WTC11 (cell line): ENCODE measurements around the gene ARSB. TPM values are rescaled to one million over a fixed set of nuclear protein-coding genes. Genes with fewer than 3 reads are reported as not detected.

Source experiments
- ATAC-seq: fragments of 200-7000 bp; cut with Tn5 transposase; 2 replicates; pipeline ENCODE4 v1.10.0; 2021; ENCODE audit warnings: mild to moderate bottlenecking, moderate library complexity
- CTCF ChIA-PET: fragments of 300-600 bp; sonication (Branson Sonifier 250); formaldehyde crosslinking; loops from one replicate; lab custom pipeline; 2021; ENCODE audit warnings: antibody characterized with exemption; lab: Charles Lee
- POLR2A ChIA-PET: fragments of 350-600 bp; sonication (Branson Sonifier 250); formaldehyde crosslinking; loops from one replicate; lab custom pipeline; 2021; ENCODE audit warnings: antibody characterized with exemption; lab: Charles Lee
- DNase-seq: peaks from one replicate; pipeline ENCODE4 v3.0.0; 2021; ENCODE audit warnings: low spot score
- H3K27ac Mint-ChIP-seq: 2 replicates; pipeline ENCODE4 v1.8.0; 2021; ENCODE audit warnings: mixed read lengths
- H3K27me3 Mint-ChIP-seq: 2 replicates; pipeline ENCODE4 v1.8.0; 2021; ENCODE audit warnings: low read depth, mild to moderate bottlenecking, moderate library complexity, mixed read lengths
- H3K36me3 Mint-ChIP-seq: 2 replicates; pipeline ENCODE4 v1.8.0; 2021; ENCODE audit warnings: mixed read lengths
- H3K4me1 Mint-ChIP-seq: 2 replicates; pipeline ENCODE4 v1.8.0; 2022; ENCODE audit warnings: mixed read lengths
- H3K4me3 Mint-ChIP-seq: 2 replicates; pipeline ENCODE4 v1.8.0; 2021; ENCODE audit warnings: mild to moderate bottlenecking, moderate library complexity, mixed read lengths
- H3K9me3 Mint-ChIP-seq: 2 replicates; pipeline ENCODE4 v1.8.0; 2021; ENCODE audit warnings: mixed read lengths
- ARID4B ChIP-seq: sonication (generic); formaldehyde crosslinking; IDR thresholded peaks from 2 replicates; pipeline ENCODE4 v1.8.0; 2023; ENCODE audit warnings: missing genetic modification reagents, mild to moderate bottlenecking, borderline replicate concordance
- ATF2 ChIP-seq: sonication (generic); formaldehyde crosslinking; IDR thresholded peaks from 2 replicates; pipeline ENCODE4 v1.8.1; 2022; ENCODE audit warnings: low read depth, missing genetic modification reagents, borderline replicate concordance
- ESRRA ChIP-seq: sonication (generic); formaldehyde crosslinking; IDR thresholded peaks from 2 replicates; pipeline ENCODE4 v1.8.1; 2022; ENCODE audit warnings: mild to moderate bottlenecking, missing genetic modification reagents, borderline replicate concordance
- ETV6 ChIP-seq: sonication (generic); formaldehyde crosslinking; IDR thresholded peaks from 2 replicates; pipeline ENCODE4 v1.8.1; 2022; ENCODE audit warnings: mild to moderate bottlenecking, missing genetic modification reagents
- GABPB1 ChIP-seq: sonication (generic); formaldehyde crosslinking; IDR thresholded peaks from 2 replicates; pipeline ENCODE4 v1.8.1; 2023; ENCODE audit warnings: mild to moderate bottlenecking, missing genetic modification reagents
- GTF2I ChIP-seq: fragments of 250-450 bp; sonication (Bioruptor Pico); conservative IDR thresholded peaks from 2 replicates; pipeline ENCODE4 v1.4.0; 2021; ENCODE audit warnings: mild to moderate bottlenecking
- KAT7 ChIP-seq: sonication (generic); formaldehyde crosslinking; IDR thresholded peaks from 2 replicates; pipeline ENCODE4 v1.8.1; 2023; ENCODE audit warnings: missing genetic modification reagents, mild to moderate bottlenecking, borderline replicate concordance
- NFYB ChIP-seq: sonication (generic); formaldehyde crosslinking; conservative IDR thresholded peaks from 2 replicates; pipeline ENCODE4 v1.8.0; 2022; ENCODE audit warnings: low read depth, missing genetic modification reagents
- NR2C2 ChIP-seq: sonication (generic); formaldehyde crosslinking; IDR thresholded peaks from 2 replicates; pipeline ENCODE4 v1.8.0; 2022; ENCODE audit warnings: mild to moderate bottlenecking, missing genetic modification reagents
- TEAD1 ChIP-seq: sonication (generic); formaldehyde crosslinking; IDR thresholded peaks from 2 replicates; pipeline ENCODE4 v1.8.0; 2022; ENCODE audit warnings: mild to moderate bottlenecking, missing genetic modification reagents
- TEAD4 ChIP-seq: sonication (generic); formaldehyde crosslinking; IDR thresholded peaks from 2 replicates; pipeline ENCODE4 v1.8.0; 2022; ENCODE audit warnings: mild to moderate bottlenecking, missing genetic modification reagents
- TP53 ChIP-seq: sonication (generic); formaldehyde crosslinking; IDR thresholded peaks from 2 replicates; pipeline ENCODE4 v1.8.1; 2023; ENCODE audit warnings: mild to moderate bottlenecking, missing genetic modification reagents
- USF1 ChIP-seq: sonication (generic); formaldehyde crosslinking; IDR thresholded peaks from 2 replicates; pipeline ENCODE4 v1.8.0; 2022; ENCODE audit warnings: mild to moderate bottlenecking, missing genetic modification reagents
- ZBTB43 ChIP-seq: sonication (generic); formaldehyde crosslinking; IDR thresholded peaks from 2 replicates; pipeline ENCODE4 v1.8.1; 2023; ENCODE audit warnings: mild to moderate bottlenecking, missing genetic modification reagents
- ZNF263 ChIP-seq: sonication (generic); formaldehyde crosslinking; IDR thresholded peaks from 2 replicates; pipeline ENCODE4 v1.8.1; 2022; ENCODE audit warnings: low read depth, mild to moderate bottlenecking, moderate library complexity, missing genetic modification reagents
- ZNF671 ChIP-seq: fragments of 250-450 bp; sonication (Bioruptor Pico); IDR thresholded peaks from 2 replicates; pipeline ENCODE4 v1.8.0; 2021; ENCODE audit warnings: mild to moderate bottlenecking
- total RNA-seq: library from RNA; stranded (reverse); gene quantifications from 3 replicates; pipeline ENCODE4 v1.2.3, GENCODE V29; 2021
- TF ChIP-seq, protein P1 (sequence below): sonication (generic); formaldehyde crosslinking; conservative IDR thresholded peaks from 2 replicates; pipeline ENCODE4 v1.8.1; 2023; ENCODE audit warnings: mild to moderate bottlenecking, low read depth, missing genetic modification reagents, moderate library complexity
- TF ChIP-seq, protein P2 (sequence below): sonication (generic); formaldehyde crosslinking; IDR thresholded peaks from 2 replicates; pipeline ENCODE4 v1.8.1; 2022; ENCODE audit warnings: mild to moderate bottlenecking, missing genetic modification reagents, moderate library complexity, borderline replicate concordance
- TF ChIP-seq, protein P3 (sequence below): sonication (generic); formaldehyde crosslinking; IDR thresholded peaks from 2 replicates; pipeline ENCODE4 v1.8.0; 2022; ENCODE audit warnings: missing genetic modification reagents

The ARSB gene
- total RNA-seq, 1 experiment from 2014 or later = 9.7 TPM

GRCh38 chr5:78738693-78739300, 246.3 kb downstream of the ARSB start:
- ATAC-seq (no peak), DNase-seq (no peak)
- Mint-ChIP-seq H3K27ac (no peak overlapping the region), H3K27me3 (no peaks in the 10 kb centered on the region), H3K9me3 (peaks cover 13% of the 10 kb centered on the region), H3K4me3 (no peak overlapping the region), H3K4me1 (no peaks in the 10 kb centered on the region), H3K36me3 (0 out of 2 replicates have a peak, but pooled peaks cover 3% of the 10 kb centered on the region)
- TF ChIP-seq TEAD1 (CRISPR knock-in tag) = no peak
- TF ChIP-seq ETV6 (CRISPR knock-in tag) = no peak
- no peak for TF ChIP-seq TEAD4
- TF ChIP-seq, protein P1, sequence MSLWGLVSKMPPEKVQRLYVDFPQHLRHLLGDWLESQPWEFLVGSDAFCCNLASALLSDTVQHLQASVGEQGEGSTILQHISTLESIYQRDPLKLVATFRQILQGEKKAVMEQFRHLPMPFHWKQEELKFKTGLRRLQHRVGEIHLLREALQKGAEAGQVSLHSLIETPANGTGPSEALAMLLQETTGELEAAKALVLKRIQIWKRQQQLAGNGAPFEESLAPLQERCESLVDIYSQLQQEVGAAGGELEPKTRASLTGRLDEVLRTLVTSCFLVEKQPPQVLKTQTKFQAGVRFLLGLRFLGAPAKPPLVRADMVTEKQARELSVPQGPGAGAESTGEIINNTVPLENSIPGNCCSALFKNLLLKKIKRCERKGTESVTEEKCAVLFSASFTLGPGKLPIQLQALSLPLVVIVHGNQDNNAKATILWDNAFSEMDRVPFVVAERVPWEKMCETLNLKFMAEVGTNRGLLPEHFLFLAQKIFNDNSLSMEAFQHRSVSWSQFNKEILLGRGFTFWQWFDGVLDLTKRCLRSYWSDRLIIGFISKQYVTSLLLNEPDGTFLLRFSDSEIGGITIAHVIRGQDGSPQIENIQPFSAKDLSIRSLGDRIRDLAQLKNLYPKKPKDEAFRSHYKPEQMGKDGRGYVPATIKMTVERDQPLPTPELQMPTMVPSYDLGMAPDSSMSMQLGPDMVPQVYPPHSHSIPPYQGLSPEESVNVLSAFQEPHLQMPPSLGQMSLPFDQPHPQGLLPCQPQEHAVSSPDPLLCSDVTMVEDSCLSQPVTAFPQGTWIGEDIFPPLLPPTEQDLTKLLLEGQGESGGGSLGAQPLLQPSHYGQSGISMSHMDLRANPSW (CRISPR knock-in tag) = no peak
- no peak for TF ChIP-seq GABPB1 (CRISPR knock-in tag)
- TF ChIP-seq ATF2 = no peak
- TF ChIP-seq, protein P2, sequence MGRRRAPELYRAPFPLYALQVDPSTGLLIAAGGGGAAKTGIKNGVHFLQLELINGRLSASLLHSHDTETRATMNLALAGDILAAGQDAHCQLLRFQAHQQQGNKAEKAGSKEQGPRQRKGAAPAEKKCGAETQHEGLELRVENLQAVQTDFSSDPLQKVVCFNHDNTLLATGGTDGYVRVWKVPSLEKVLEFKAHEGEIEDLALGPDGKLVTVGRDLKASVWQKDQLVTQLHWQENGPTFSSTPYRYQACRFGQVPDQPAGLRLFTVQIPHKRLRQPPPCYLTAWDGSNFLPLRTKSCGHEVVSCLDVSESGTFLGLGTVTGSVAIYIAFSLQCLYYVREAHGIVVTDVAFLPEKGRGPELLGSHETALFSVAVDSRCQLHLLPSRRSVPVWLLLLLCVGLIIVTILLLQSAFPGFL (CRISPR knock-in tag) = no peak
- no peak for TF ChIP-seq ZNF263
- TF ChIP-seq ESRRA = no peak
- no peak for TF ChIP-seq ZNF671 (CRISPR knock-in tag)
- TF ChIP-seq NR2C2 (CRISPR knock-in tag) = no peak
- TF ChIP-seq ZBTB43 = no peak
- no peak for TF ChIP-seq NFYB (CRISPR knock-in tag)
- no peak for TF ChIP-seq TP53 (CRISPR knock-in tag)
- no peak for TF ChIP-seq USF1 (CRISPR knock-in tag)
- TF ChIP-seq KAT7 = no peak
- TF ChIP-seq ARID4B (CRISPR knock-in tag) = no peak
- no peak for TF ChIP-seq GTF2I (CRISPR knock-in tag)
- TF ChIP-seq, protein P3, sequence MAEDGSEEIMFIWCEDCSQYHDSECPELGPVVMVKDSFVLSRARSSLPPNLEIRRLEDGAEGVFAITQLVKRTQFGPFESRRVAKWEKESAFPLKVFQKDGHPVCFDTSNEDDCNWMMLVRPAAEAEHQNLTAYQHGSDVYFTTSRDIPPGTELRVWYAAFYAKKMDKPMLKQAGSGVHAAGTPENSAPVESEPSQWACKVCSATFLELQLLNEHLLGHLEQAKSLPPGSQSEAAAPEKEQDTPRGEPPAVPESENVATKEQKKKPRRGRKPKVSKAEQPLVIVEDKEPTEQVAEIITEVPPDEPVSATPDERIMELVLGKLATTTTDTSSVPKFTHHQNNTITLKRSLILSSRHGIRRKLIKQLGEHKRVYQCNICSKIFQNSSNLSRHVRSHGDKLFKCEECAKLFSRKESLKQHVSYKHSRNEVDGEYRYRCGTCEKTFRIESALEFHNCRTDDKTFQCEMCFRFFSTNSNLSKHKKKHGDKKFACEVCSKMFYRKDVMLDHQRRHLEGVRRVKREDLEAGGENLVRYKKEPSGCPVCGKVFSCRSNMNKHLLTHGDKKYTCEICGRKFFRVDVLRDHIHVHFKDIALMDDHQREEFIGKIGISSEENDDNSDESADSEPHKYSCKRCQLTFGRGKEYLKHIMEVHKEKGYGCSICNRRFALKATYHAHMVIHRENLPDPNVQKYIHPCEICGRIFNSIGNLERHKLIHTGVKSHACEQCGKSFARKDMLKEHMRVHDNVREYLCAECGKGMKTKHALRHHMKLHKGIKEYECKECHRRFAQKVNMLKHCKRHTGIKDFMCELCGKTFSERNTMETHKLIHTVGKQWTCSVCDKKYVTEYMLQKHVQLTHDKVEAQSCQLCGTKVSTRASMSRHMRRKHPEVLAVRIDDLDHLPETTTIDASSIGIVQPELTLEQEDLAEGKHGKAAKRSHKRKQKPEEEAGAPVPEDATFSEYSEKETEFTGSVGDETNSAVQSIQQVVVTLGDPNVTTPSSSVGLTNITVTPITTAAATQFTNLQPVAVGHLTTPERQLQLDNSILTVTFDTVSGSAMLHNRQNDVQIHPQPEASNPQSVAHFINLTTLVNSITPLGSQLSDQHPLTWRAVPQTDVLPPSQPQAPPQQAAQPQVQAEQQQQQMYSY (CRISPR knock-in tag) = no peak
- CTCF ChIA-PET = no interaction called here
- POLR2A ChIA-PET = no interaction called here
